ENCODE data around the gene RBCK1. TPM values are rescaled to one million over a fixed set of nuclear protein-coding genes. Genes with fewer than 3 reads are reported as not detected.

RBCK1 gene
- total RNA-seq, 4 donors from 2014 or later, result 57.9 to 86.3 (median 64.6) TPM

DNA sequence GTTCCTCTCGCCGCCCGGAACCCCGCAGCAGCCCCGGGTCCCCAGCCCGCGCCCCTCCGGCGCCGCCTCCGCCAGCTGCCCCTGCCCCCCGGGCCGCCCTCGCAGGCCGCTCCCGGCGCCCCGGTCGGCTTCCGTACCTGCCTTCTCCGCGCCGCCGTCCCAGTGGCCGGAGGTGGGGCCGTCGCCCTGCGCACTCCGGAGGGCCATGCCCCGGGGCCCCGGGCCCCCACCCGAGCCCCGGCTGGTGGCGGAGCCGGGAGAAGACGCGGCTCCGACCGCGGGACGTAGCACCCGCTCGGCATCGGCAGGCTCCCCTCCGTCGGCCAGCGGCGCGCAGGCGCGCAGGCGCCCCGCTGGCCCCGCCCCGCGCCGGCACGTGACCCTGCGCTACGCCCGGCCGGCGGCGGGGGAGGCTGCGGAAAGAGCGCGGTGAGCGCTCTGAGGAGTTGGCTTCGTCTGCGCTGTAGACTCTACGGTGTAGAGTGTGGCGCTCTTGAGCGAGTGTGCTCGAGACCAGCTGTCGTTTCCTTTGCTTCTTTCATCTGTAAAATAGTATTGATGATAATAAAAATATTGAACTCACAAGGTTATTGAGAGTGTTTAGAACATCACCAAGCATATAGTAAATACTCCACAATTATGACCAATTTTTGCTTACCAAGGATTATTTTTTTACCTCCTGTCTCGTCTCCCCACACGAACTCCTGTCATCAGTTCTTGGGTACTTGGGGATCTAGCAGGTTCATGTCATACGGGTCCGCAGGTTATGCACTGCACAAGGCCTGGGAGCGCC, 54.3 kb downstream of the RBCK1 start, which contains the start of gene TBC1D20:
TBC1D20 (minus strand) TSS at position 335 of the 793 bp plus-strand sequence; CDS start at position 207, 128 bp downstream.
- H3K4me1 ChIP-seq, result peaks cover 0 to 8% of the 10 kb centered on the region in 2 donors
- intact Hi-C loops (cut with DNase I; ENCODE audit: low total_unique reads), result no loop called here
- peak; percentile 80 to 86 for DNase-seq
- no peaks in the 10 kb centered on the region for H3K36me3 ChIP-seq
- peak; percentile 85 to 90 for TF ChIP-seq POLR2A (IDR thresholded peaks at IDR 0.05)
- TF ChIP-seq, protein P1, sequence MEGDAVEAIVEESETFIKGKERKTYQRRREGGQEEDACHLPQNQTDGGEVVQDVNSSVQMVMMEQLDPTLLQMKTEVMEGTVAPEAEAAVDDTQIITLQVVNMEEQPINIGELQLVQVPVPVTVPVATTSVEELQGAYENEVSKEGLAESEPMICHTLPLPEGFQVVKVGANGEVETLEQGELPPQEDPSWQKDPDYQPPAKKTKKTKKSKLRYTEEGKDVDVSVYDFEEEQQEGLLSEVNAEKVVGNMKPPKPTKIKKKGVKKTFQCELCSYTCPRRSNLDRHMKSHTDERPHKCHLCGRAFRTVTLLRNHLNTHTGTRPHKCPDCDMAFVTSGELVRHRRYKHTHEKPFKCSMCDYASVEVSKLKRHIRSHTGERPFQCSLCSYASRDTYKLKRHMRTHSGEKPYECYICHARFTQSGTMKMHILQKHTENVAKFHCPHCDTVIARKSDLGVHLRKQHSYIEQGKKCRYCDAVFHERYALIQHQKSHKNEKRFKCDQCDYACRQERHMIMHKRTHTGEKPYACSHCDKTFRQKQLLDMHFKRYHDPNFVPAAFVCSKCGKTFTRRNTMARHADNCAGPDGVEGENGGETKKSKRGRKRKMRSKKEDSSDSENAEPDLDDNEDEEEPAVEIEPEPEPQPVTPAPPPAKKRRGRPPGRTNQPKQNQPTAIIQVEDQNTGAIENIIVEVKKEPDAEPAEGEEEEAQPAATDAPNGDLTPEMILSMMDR (IDR thresholded peaks at IDR 0.05), result peak in 2 of 4 experiments; percentile 23 to 38
- peak within 1 kb of the TSS; percentile 55 to 85 for H3K4me3 ChIP-seq
- H3K27me3 ChIP-seq, result no peaks in the 10 kb centered on the region
- H3K27ac ChIP-seq, result peak within 1 kb of the TSS; percentile 91 to 96
- H3K9me3 ChIP-seq, result no peaks in the 10 kb centered on the region

DNA sequence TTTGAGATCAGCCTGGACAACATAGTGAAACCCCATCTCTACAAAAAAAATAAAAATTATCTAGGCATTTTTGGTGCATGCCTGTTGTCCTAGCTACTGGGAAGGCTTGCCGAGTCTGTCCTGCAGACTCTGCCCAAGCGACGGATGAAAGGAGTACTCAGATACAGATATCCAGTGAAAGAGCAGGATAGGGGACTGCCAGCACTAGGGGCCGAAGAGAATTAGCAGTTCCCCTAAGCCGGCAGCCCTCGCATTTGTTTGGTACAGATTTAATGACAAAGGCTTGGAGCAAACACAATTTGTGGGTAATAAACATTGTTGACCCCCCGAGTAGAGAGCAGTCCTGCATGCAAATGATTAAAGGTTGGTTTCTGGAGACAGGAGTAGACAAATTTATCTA, 59.7 kb downstream of the RBCK1 start:
- no peak overlapping the region for H3K27ac ChIP-seq
- H3K9me3 ChIP-seq, result no peaks in the 10 kb centered on the region
- no peak for DNase-seq
- intact Hi-C loops (cut with DNase I; ENCODE audit: low total_unique reads), result no loop called here
- TF ChIP-seq, protein P1 (IDR thresholded peaks at IDR 0.05), result no peak
- no peak for TF ChIP-seq POLR2A (IDR thresholded peaks at IDR 0.05)
- no peak overlapping the region for H3K4me3 ChIP-seq
- H3K27me3 ChIP-seq, result no peaks in the 10 kb centered on the region
- no peaks in the 10 kb centered on the region for H3K36me3 ChIP-seq
- no peaks in the 10 kb centered on the region for H3K4me1 ChIP-seq

DNA sequence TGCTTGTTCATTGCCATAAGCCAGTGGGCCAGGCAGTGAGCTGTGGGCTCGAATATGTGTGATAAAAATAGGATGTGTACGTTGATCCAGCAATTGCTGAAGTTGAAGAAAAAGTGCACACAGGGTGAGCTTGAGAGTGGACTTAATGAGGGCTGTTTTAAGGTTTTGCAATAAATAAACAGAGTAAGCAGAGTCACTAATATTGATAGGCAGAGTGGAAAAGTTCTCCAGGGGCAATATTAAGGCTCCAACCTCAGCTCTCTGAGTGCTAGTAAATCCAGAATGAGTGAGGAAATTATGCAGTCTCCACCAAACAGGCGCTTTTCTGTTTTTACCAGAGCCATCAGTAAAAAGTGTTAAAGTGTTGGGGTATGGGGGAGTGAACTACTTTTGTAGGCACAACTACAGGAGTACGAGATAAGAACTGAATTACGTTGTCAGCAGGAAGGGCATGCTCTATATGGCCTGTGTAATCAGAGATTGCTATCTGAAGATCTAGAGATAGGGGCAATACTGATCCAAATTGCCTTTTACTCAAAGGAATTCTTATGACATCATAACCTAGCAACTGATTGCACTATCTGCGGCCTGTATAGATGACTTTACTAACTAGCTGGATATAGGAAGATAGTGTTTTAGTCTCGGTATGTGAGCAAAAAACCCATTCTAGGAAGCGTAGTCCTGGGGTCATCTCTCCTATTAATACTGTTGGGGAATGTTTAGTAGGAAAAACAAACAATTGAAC, 61.8 kb downstream of the RBCK1 start:
- Histone ChIP-seq H3K4me3 (no peak overlapping the region), H3K4me1 (no peaks in the 10 kb centered on the region), H3K36me3 (no peaks in the 10 kb centered on the region), H3K27me3 (no peaks in the 10 kb centered on the region), H3K9me3 (no peaks in the 10 kb centered on the region), H3K27ac (no peak overlapping the region)
- intact Hi-C loops (cut with DNase I; ENCODE audit: low total_unique reads), result no loop called here
- TF ChIP-seq, protein P1 (IDR thresholded peaks at IDR 0.05), result no peak
- TF ChIP-seq POLR2A (IDR thresholded peaks at IDR 0.05), result no peak
- no peak for DNase-seq

DNA sequence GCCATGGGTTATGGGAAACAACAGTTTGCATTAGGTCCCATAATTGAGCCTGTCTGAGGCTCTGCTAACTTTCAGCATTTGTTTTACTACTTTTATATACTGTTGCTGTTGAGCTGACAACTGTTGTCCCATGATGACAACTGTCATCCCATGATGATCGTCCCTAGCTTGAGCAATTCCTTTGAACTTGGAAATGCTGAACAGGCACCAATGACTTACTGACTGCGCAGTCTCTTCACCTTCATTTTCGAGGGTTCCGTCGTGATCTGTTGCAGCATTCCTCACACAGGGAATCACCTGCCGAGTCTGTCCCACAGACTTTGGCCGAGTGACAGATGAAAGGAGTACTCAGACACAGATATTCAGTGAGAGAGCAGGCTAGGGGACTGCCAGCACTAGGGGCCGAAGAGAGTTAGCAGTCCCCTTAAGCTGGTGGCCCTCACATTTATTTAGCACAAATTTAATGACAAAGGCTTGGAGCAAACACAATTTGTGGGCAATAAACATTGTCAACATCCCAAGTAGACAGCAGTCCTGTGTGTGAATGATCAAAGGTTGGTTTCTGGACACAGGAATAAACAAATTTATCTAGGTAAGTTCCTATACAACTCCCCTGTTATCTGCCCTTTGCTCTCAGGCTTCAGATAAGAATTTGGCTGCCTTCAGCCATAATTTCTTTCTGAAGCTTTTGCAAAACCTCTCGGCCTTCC, 64.2 kb downstream of the RBCK1 start:
- H3K9me3 ChIP-seq, result no peaks in the 10 kb centered on the region
- intact Hi-C loops (cut with DNase I; ENCODE audit: low total_unique reads), result no loop called here
- no peaks in the 10 kb centered on the region for H3K4me1 ChIP-seq
- no peak overlapping the region for H3K4me3 ChIP-seq
- no peaks in the 10 kb centered on the region for H3K36me3 ChIP-seq
- H3K27me3 ChIP-seq, result no peaks in the 10 kb centered on the region
- DNase-seq, result no peak
- no peak overlapping the region for H3K27ac ChIP-seq
- TF ChIP-seq POLR2A (IDR thresholded peaks at IDR 0.05), result no peak
- TF ChIP-seq, protein P1 (IDR thresholded peaks at IDR 0.05), result no peak
